ENCODE data around the gene MSH4. TPM values are rescaled to one million over a fixed set of nuclear protein-coding genes. Genes with fewer than 3 reads are reported as not detected.

Gene MSH4
- total RNA-seq, 1 donor from 2014 or later = not detected

DNA sequence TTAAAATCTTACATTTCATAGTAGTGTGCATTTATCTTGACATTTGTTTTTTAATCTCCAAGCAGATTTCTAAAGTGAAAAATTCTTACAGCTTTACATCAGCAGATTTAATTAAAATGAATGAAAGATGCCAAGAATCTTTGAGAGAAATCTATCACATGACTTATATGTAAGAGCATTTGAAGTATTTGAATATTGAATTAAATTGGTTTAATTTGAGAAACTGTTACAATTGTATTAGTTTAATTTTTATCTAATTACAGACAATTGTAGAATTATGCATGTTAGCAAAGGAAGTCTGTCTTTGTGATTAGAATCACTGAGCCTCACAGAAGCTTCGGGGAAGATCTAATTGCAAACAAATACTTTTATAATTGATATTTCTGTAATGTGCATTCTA lies 83.3 kb downstream of the MSH4 start:
- H3K36me3 Mint-ChIP-seq = no peaks in the 10 kb centered on the region
- no peaks in the 10 kb centered on the region for H3K9me3 ChIP-seq (ENCODE audit: low read depth)
- H3K27ac Mint-ChIP-seq = no peak overlapping the region

GRCh38 chr1:75884437-75884836 lies 87.8 kb downstream of the MSH4 start:
- Histone ChIP-seq H3K4me2 (no peak overlapping the region), H3K79me2 (ENCODE audit: low read depth) (no peaks in the 10 kb centered on the region), H3F3A (ENCODE audit: low read depth) (peaks cover 8% of the 10 kb centered on the region), H3K27ac (no peak overlapping the region), H4K20me1 (ENCODE audit: low read depth) (no peaks in the 10 kb centered on the region), H3K9ac (no peak overlapping the region), H3K4me3 (no peak overlapping the region), H2AFZ (replicated peaks) (no peak overlapping the region), H3K36me3 (no peaks in the 10 kb centered on the region), H3K4me1 (no peaks in the 10 kb centered on the region), H3K27me3 (no peaks in the 10 kb centered on the region), H3K9me3 (ENCODE audit: low read depth) (no peaks in the 10 kb centered on the region)
- DNase-seq (ENCODE audit: low spot score) = no peak
- H3K9me3 Mint-ChIP-seq = no peaks in the 10 kb centered on the region
- no peaks in the 10 kb centered on the region for H3K36me3 Mint-ChIP-seq
- TF ChIP-seq EZH2phosphoT487 (IDR thresholded peaks at IDR 0.05) = no peak
- TF ChIP-seq, protein P1, sequence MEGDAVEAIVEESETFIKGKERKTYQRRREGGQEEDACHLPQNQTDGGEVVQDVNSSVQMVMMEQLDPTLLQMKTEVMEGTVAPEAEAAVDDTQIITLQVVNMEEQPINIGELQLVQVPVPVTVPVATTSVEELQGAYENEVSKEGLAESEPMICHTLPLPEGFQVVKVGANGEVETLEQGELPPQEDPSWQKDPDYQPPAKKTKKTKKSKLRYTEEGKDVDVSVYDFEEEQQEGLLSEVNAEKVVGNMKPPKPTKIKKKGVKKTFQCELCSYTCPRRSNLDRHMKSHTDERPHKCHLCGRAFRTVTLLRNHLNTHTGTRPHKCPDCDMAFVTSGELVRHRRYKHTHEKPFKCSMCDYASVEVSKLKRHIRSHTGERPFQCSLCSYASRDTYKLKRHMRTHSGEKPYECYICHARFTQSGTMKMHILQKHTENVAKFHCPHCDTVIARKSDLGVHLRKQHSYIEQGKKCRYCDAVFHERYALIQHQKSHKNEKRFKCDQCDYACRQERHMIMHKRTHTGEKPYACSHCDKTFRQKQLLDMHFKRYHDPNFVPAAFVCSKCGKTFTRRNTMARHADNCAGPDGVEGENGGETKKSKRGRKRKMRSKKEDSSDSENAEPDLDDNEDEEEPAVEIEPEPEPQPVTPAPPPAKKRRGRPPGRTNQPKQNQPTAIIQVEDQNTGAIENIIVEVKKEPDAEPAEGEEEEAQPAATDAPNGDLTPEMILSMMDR (IDR thresholded peaks at IDR 0.05) = no peak
- no peak for TF ChIP-seq EZH2 (IDR thresholded peaks at IDR 0.05)
- H3K4me1 Mint-ChIP-seq = no peaks in the 10 kb centered on the region
- no peak overlapping the region for H3K27ac Mint-ChIP-seq
- H3K4me3 Mint-ChIP-seq = no peak overlapping the region
- peaks cover 2% of the 10 kb centered on the region for H3K27me3 Mint-ChIP-seq (ENCODE audit: insufficient read depth, low read depth)

More for the DNA sequence above, 83.3 kb downstream of the MSH4 start:
- Mint-ChIP-seq H3K9me3 (no peaks in the 10 kb centered on the region), H3K27me3 (ENCODE audit: insufficient read depth, low read depth) (no peaks in the 10 kb centered on the region), H3K4me3 (no peak overlapping the region), H3K4me1 (no peaks in the 10 kb centered on the region)
- TF ChIP-seq EZH2 (IDR thresholded peaks at IDR 0.05) = no peak
- TF ChIP-seq, protein P1 (IDR thresholded peaks at IDR 0.05) = no peak
- no peak for TF ChIP-seq EZH2phosphoT487 (IDR thresholded peaks at IDR 0.05)
- Histone ChIP-seq H3K79me2 (ENCODE audit: low read depth) (no peaks in the 10 kb centered on the region), H3K4me1 (no peaks in the 10 kb centered on the region), H2AFZ (replicated peaks) (no peak overlapping the region), H4K20me1 (ENCODE audit: low read depth) (no peaks in the 10 kb centered on the region), H3K27me3 (no peaks in the 10 kb centered on the region), H3K27ac (no peak overlapping the region), H3K36me3 (no peaks in the 10 kb centered on the region), H3F3A (ENCODE audit: low read depth) (no peaks in the 10 kb centered on the region), H3K9ac (no peak overlapping the region), H3K4me3 (no peak overlapping the region), H3K4me2 (no peak overlapping the region)
- no peak for DNase-seq (ENCODE audit: low spot score)

DNA sequence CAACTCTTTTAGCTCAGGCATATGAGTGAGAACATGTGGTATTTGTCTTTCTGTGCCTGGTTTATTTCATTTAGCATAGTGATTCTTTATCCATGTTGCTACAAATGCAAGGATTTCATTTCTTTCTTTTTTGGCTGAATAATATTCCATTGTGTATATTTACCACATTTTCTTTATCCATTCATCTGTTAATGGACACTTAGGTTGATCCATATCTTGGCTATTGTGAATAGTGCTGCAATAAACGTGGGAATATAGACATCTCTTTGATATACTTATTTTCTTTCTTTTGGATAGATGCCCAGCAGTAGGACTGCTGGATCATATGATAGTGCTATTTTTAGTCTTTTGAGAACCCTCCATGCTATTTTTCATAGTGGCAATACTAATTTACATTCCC lies 104.7 kb downstream of the MSH4 start:
- Mint-ChIP-seq H3K27me3 (ENCODE audit: insufficient read depth, low read depth) (peaks cover 2% of the 10 kb centered on the region), H3K4me1 (no peaks in the 10 kb centered on the region), H3K36me3 (no peaks in the 10 kb centered on the region), H3K4me3 (no peak overlapping the region), H3K27ac (no peak overlapping the region), H3K9me3 (no peaks in the 10 kb centered on the region)
- Histone ChIP-seq H3F3A (ENCODE audit: low read depth) (no peaks in the 10 kb centered on the region), H3K36me3 (no peaks in the 10 kb centered on the region), H3K27ac (no peak overlapping the region), H3K4me2 (no peak overlapping the region), H3K27me3 (no peaks in the 10 kb centered on the region), H2AFZ (replicated peaks) (no peak overlapping the region), H4K20me1 (ENCODE audit: low read depth) (no peaks in the 10 kb centered on the region), H3K9me3 (ENCODE audit: low read depth) (no peaks in the 10 kb centered on the region), H3K9ac (no peak overlapping the region), H3K79me2 (ENCODE audit: low read depth) (no peaks in the 10 kb centered on the region), H3K4me1 (no peaks in the 10 kb centered on the region), H3K4me3 (no peak overlapping the region)
- TF ChIP-seq EZH2 (IDR thresholded peaks at IDR 0.05) (no peak), EZH2phosphoT487 (IDR thresholded peaks at IDR 0.05) (no peak)
- TF ChIP-seq, protein P1 (IDR thresholded peaks at IDR 0.05) = no peak
- DNase-seq (ENCODE audit: low spot score) = no peak
